SU-DHL-6 (cell line): Measurements from ENCODE around the gene RPS6KA2.

Experiments used
- H2AFZ ChIP-seq: fragments of 200-600 bp; sonication (generic); 2 replicates; pipeline ENCODE4 v1.6.1; 2014; ENCODE audit warnings: low read depth, mild to moderate bottlenecking, moderate library complexity, mixed read lengths, antibody characterized with exemption, low read length; ENCODE audit not compliant: severe bottlenecking
- H3F3A ChIP-seq: fragments of 200-600 bp; shearing (Covaris generic); 2 replicates; pipeline ENCODE4 v1.6.0; 2016; ENCODE audit warnings: antibody characterized with exemption, mild to moderate bottlenecking; ENCODE audit not compliant: insufficient read depth
- H3K27ac ChIP-seq: fragments of 200-600 bp; sonication (generic); 2 replicates; pipeline ENCODE4 v1.5.1; 2016; ENCODE audit warnings: low read depth, mild to moderate bottlenecking, low read length, moderate library complexity, mixed read lengths
- H3K27me3 ChIP-seq: fragments of 200-600 bp; sonication (generic), shearing (Covaris generic); 2 replicates; pipeline ENCODE4 v1.6.0; 2014; ENCODE audit warnings: mild to moderate bottlenecking, low read length
- H3K36me3 ChIP-seq: fragments of 200-600 bp; sonication (generic); 2 replicates; pipeline ENCODE4 v1.6.1; 2014; ENCODE audit warnings: mild to moderate bottlenecking, low read length, mixed read lengths
- H3K4me2 ChIP-seq: fragments of 300-600, 200-600 bp; shearing (Covaris generic), sonication (generic); 2 replicates; pipeline ENCODE4 v1.6.0; 2014; ENCODE audit warnings: low read length, low read depth, mild to moderate bottlenecking; ENCODE audit not compliant: poor library complexity, severe bottlenecking
- H3K4me3 ChIP-seq: fragments of 200-600 bp; sonication (generic); 2 replicates; pipeline ENCODE4 v1.5.1; 2014; ENCODE audit warnings: antibody characterized with exemption, low read length, mild to moderate bottlenecking, mixed read lengths; ENCODE audit not compliant: insufficient read depth, poor library complexity, severe bottlenecking
- H3K79me2 ChIP-seq: fragments of 200-600 bp; sonication (generic); 2 replicates; pipeline ENCODE4 v1.6.1; 2014; ENCODE audit warnings: mild to moderate bottlenecking, low read length, moderate library complexity; ENCODE audit not compliant: insufficient read depth
- H3K9ac ChIP-seq: fragments of 200-600 bp; sonication (generic); 2 replicates; pipeline ENCODE4 v1.7.0; 2014; ENCODE audit warnings: mild to moderate bottlenecking, low read length
- H3K9me2 ChIP-seq: fragments of 200-600 bp; sonication (generic); replicated peaks from 2 replicates; pipeline ENCODE4 v1.6.1; 2014; ENCODE audit warnings: low read length; ENCODE audit not compliant: insufficient read depth
- H3K9me3 ChIP-seq: fragments of 200-600 bp; sonication (generic); 2 replicates; pipeline ENCODE4 v1.6.1; 2014; ENCODE audit warnings: low read length, mixed read lengths; ENCODE audit not compliant: insufficient read depth
- H4K20me1 ChIP-seq: fragments of 200-600 bp; sonication (generic); 2 replicates; pipeline ENCODE4 v1.6.1; 2014; ENCODE audit warnings: low read depth, mild to moderate bottlenecking, antibody characterized with exemption, low read length, moderate library complexity, mixed read lengths
- EZH2phosphoT487 ChIP-seq: fragments of 200-600 bp; sonication (generic), shearing (Covaris generic); conservative IDR thresholded peaks from 2 replicates; pipeline ENCODE4 v1.6.1; 2018; ENCODE audit warnings: mild to moderate bottlenecking, antibody characterized with exemption, low read length, moderate library complexity, mixed read lengths
- TF ChIP-seq, protein P1 (sequence below): fragments of 200-600 bp; sonication (generic); IDR thresholded peaks from one replicate; pipeline ENCODE4 v1.5.1; 2017; ENCODE audit warnings: antibody characterized with exemption, mild to moderate bottlenecking, low read length, moderate library complexity; ENCODE audit not compliant: insufficient read depth, poor library complexity, severe bottlenecking

The RPS6KA2 gene

DNA sequence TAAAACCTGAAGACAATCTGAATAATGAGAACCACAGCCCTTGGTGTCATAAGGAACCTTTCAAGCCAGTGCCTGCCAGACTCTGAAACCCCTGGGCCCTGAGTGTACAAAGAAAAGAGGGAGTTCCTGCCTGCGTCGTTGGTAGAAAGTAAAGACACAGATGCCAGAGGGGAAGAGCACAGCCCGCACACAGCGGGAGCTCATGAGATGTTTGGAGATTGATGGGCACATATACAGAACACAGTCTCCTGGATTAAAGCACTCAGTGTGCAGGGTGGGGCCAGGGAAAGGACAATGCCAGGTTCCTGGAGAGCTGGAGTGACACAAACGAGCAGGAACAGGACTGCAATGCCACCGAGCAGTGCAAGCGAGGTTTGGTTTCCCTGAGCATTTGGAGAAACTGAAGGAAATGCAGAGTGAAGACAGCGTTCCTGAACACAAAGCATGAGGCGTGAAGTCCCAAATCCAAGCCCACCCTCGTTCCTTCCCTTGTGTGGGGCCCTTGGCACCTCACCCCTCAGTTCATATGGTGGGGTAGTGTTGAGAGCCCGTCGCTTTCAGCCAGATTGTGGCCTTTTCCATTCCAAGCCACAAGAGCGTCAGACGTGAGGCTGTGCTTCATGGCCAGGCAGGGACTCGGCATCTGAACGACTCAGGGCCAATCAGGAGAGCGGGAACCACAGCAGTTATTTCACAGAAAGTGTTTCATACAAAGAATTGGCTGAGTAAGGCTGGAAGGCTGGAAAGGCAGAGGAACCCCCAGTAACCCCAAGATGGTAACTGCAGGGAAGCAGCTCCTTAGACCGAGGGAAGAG lies 41.0 kb upstream of the RPS6KA2 start:
- no peaks in the 10 kb centered on the region for H3F3A ChIP-seq
- no peaks in the 10 kb centered on the region for H3K9me2 ChIP-seq
- no peaks in the 10 kb centered on the region for H3K9me3 ChIP-seq
- H3K4me3 ChIP-seq = no peak overlapping the region
- no peak overlapping the region for H3K9ac ChIP-seq
- no peaks in the 10 kb centered on the region for H4K20me1 ChIP-seq
- 0 out of 2 replicates have a peak, but pooled peaks cover 2% of the 10 kb centered on the region for H3K27me3 ChIP-seq
- H3K36me3 ChIP-seq = no peaks in the 10 kb centered on the region
- no peak overlapping the region for H2AFZ ChIP-seq
- no peak for TF ChIP-seq EZH2phosphoT487
- TF ChIP-seq, protein P1, sequence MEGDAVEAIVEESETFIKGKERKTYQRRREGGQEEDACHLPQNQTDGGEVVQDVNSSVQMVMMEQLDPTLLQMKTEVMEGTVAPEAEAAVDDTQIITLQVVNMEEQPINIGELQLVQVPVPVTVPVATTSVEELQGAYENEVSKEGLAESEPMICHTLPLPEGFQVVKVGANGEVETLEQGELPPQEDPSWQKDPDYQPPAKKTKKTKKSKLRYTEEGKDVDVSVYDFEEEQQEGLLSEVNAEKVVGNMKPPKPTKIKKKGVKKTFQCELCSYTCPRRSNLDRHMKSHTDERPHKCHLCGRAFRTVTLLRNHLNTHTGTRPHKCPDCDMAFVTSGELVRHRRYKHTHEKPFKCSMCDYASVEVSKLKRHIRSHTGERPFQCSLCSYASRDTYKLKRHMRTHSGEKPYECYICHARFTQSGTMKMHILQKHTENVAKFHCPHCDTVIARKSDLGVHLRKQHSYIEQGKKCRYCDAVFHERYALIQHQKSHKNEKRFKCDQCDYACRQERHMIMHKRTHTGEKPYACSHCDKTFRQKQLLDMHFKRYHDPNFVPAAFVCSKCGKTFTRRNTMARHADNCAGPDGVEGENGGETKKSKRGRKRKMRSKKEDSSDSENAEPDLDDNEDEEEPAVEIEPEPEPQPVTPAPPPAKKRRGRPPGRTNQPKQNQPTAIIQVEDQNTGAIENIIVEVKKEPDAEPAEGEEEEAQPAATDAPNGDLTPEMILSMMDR = no peak
- H3K27ac ChIP-seq = no peak overlapping the region
- H3K79me2 ChIP-seq = no peaks in the 10 kb centered on the region
- H3K4me2 ChIP-seq = no peak overlapping the region

- Histone ChIP-seq H3K9ac (no peak overlapping the region), H3K79me2 (no peaks in the 10 kb centered on the region), H3K36me3 (no peaks in the 10 kb centered on the region), H2AFZ (no peak overlapping the region), H3F3A (no peaks in the 10 kb centered on the region), H3K27ac (no peak overlapping the region), H3K9me3 (no peaks in the 10 kb centered on the region), H3K27me3 (0 out of 2 replicates have a peak, but pooled peaks cover 2% of the 10 kb centered on the region), H3K4me2 (no peak overlapping the region), H3K9me2 (no peaks in the 10 kb centered on the region), H4K20me1 (no peaks in the 10 kb centered on the region), H3K4me3 (no peak overlapping the region)
- TF ChIP-seq, protein P1 = no peak
- no peak for TF ChIP-seq EZH2phosphoT487
Measured at GRCh38 chr6:166664135-166664534, 37.1 kb upstream of the RPS6KA2 start.

GRCh38 chr6:166663568-166663967 lies 36.5 kb upstream of the RPS6KA2 start:
- no peak overlapping the region for H3K4me2 ChIP-seq
- no peak overlapping the region for H2AFZ ChIP-seq
- no peak overlapping the region for H3K9ac ChIP-seq
- no peaks in the 10 kb centered on the region for H3K9me3 ChIP-seq
- H3F3A ChIP-seq = no peaks in the 10 kb centered on the region
- TF ChIP-seq EZH2phosphoT487 = no peak
- TF ChIP-seq, protein P1 = no peak
- H4K20me1 ChIP-seq = no peaks in the 10 kb centered on the region
- no peak overlapping the region for H3K4me3 ChIP-seq
- no peaks in the 10 kb centered on the region for H3K36me3 ChIP-seq
- H3K9me2 ChIP-seq = no peaks in the 10 kb centered on the region
- H3K27me3 ChIP-seq = 0 out of 2 replicates have a peak, but pooled peaks cover 2% of the 10 kb centered on the region
- H3K79me2 ChIP-seq = no peaks in the 10 kb centered on the region
- no peak overlapping the region for H3K27ac ChIP-seq
